ENCODE results near the gene DFFB.

The DFFB gene

GRCh38 chr1:3932156-3932919 is 75.1 kb downstream of the DFFB start:
- TF ChIP-seq GABPA (IDR thresholded peaks at IDR 0.05; ENCODE audit: low read depth) (no peak), REST (IDR thresholded peaks at IDR 0.05; ENCODE audit: insufficient replicate concordance, low read depth) (no peak), CTCF (IDR thresholded peaks at IDR 0.05; ENCODE audit: insufficient read depth, low read length) (no peak), POLR2AphosphoS5 (IDR thresholded peaks at IDR 0.05; ENCODE audit: low read depth) (no peak), SPI1 (IDR thresholded peaks at IDR 0.05; ENCODE audit: borderline replicate concordance, low read depth) (no peak)
- DNase-seq (ENCODE audit: low read depth in 1 of 2, low spot score in 1 of 2), result no peak
- Histone ChIP-seq H3K4me3 (replicated peaks; ENCODE audit: insufficient read depth, low read length) (no peak overlapping the region), H3K27me3 (ENCODE audit: insufficient read depth, poor library complexity, severe bottlenecking) (no peaks in the 10 kb centered on the region), H3K27ac (replicated peaks) (no peak overlapping the region)
